ENCODE results near the gene PIGZ.

Gene PIGZ

DNA sequence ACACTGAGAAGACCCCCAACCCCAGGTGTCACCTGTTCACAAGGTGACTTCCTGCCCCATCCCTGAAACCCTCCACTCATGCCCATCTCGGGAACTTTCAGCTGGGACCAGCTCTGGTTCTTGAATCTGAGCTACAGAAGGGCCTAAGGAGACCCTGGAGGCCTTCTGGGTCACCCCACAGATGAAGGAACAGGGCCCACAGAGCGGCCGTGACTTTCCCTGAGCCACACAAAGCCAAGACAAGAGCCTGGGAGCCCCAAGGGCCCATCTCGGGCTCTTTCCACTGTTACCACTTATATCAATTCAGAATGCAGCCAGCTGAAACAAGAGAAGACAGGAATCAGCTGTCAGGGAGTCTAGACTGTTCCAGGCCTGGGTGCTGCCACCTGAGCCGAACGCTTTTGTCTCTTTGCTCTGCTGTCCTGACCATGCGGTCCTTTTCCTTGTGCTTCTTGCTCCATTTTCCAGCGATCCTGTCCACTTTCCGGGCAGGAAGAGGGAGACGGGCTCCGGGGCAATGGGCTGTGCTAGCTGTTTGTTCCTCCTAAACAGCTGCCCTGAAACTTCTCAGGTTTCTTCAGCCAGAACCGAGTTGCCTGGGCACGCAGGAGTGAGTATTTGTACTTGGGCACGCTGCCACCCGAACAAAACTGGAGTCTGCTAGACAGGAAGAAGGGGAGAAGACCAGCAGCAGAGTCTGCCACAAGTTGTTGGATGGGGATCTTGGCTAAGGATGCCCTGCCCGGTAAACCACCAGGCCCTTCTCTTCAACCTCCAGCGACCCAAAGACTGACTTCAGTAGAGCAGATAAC lies 28.0 kb upstream of the PIGZ start:
- no peaks in the 10 kb centered on the region for H3K9me3 ChIP-seq (ENCODE audit: low read depth, low read length)
- H3K36me3 ChIP-seq (ENCODE audit: insufficient read depth, low read length): no peaks in the 10 kb centered on the region
- no peak overlapping the region for H3K27ac ChIP-seq
- no peak for DNase-seq (ENCODE audit: low read depth, low spot score)
- H3K4me3 ChIP-seq: no peak overlapping the region
- H3K9ac ChIP-seq (ENCODE audit: insufficient read length): no peak overlapping the region
- TF ChIP-seq POLR2AphosphoS5 (IDR thresholded peaks at IDR 0.05; ENCODE audit: borderline replicate concordance, low read depth, low read length) (no peak), FOXP2 (optimal IDR thresholded peaks at IDR 0.05; ENCODE audit: control extremely low read depth, extremely low read length, insufficient read depth) (no peak), EZH2 (IDR thresholded peaks at IDR 0.05) (no peak)

- Histone ChIP-seq H3K9me3 (ENCODE audit: low read depth, low read length) (no peaks in the 10 kb centered on the region), H3K36me3 (ENCODE audit: insufficient read depth, low read length) (no peaks in the 10 kb centered on the region), H3K27ac (no peak overlapping the region), H3K4me3 (no peak overlapping the region), H3K9ac (ENCODE audit: insufficient read length) (no peak overlapping the region)
- no peak for DNase-seq (ENCODE audit: low read depth, low spot score)
- TF ChIP-seq EZH2 (IDR thresholded peaks at IDR 0.05) (no peak), FOXP2 (optimal IDR thresholded peaks at IDR 0.05; ENCODE audit: control extremely low read depth, extremely low read length, insufficient read depth) (no peak), POLR2AphosphoS5 (IDR thresholded peaks at IDR 0.05; ENCODE audit: borderline replicate concordance, low read depth, low read length) (no peak)
These were observed 27.2 kb upstream of the PIGZ start for GRCh38 chr3:196995646-196996355.

DNA sequence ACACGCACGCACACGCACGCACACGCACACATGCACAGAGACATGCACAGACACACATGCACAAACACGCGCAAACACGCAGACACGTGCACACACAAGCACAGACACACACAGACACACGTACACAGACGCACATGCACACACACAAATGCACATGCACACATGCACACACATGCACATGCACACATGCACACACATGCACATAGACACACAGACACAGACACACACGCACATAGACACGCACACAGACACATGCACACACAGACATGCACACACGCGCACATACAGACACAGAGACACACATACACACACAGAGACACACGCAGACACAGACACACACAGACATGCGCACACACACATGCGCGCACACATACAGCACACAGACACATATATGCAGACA lies 26.4 kb upstream of the PIGZ start:
- H3K4me3 ChIP-seq: no peak overlapping the region
- TF ChIP-seq POLR2AphosphoS5 (IDR thresholded peaks at IDR 0.05; ENCODE audit: borderline replicate concordance, low read depth, low read length) (no peak), FOXP2 (optimal IDR thresholded peaks at IDR 0.05; ENCODE audit: control extremely low read depth, extremely low read length, insufficient read depth) (no peak), EZH2 (IDR thresholded peaks at IDR 0.05) (no peak)
- DNase-seq (ENCODE audit: low read depth, low spot score): no peak
- no peaks in the 10 kb centered on the region for H3K9me3 ChIP-seq (ENCODE audit: low read depth, low read length)
- H3K9ac ChIP-seq (ENCODE audit: insufficient read length): no peak overlapping the region
- H3K36me3 ChIP-seq (ENCODE audit: insufficient read depth, low read length): no peaks in the 10 kb centered on the region
- no peak overlapping the region for H3K27ac ChIP-seq

DNA sequence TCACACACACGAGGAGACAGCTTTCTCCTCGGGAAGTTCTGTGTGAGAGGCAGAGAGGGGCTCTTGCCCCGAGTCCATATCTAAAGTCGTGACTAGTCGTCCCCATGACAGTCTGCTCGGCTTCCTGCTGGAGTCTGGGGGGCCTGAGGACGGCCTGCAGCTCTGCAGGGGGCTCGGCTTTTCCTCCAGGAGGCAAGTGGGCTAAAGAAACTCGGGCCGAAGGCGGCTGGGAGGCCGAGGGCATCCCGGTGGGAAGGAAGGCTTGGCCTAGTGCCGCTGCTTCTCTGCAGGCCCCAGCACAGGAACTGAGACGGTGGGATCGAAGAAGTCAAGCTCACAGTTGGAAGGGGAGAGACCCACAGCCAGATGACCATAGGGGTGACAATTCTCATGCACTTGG lies 25.4 kb upstream of the PIGZ start:
- Histone ChIP-seq H3K9ac (ENCODE audit: insufficient read length) (no peak overlapping the region), H3K9me3 (ENCODE audit: low read depth, low read length) (no peaks in the 10 kb centered on the region), H3K36me3 (ENCODE audit: insufficient read depth, low read length) (no peaks in the 10 kb centered on the region), H3K27ac (no peak overlapping the region), H3K4me3 (no peak overlapping the region)
- DNase-seq (ENCODE audit: low read depth, low spot score): no peak
- TF ChIP-seq POLR2AphosphoS5 (IDR thresholded peaks at IDR 0.05; ENCODE audit: borderline replicate concordance, low read depth, low read length) (no peak), FOXP2 (optimal IDR thresholded peaks at IDR 0.05; ENCODE audit: control extremely low read depth, extremely low read length, insufficient read depth) (no peak), EZH2 (IDR thresholded peaks at IDR 0.05) (no peak)

GRCh38 chr3:196992461-196993065 lies 23.9 kb upstream of the PIGZ start:
- H3K4me3 ChIP-seq: no peak overlapping the region
- H3K36me3 ChIP-seq (ENCODE audit: insufficient read depth, low read length): no peaks in the 10 kb centered on the region
- TF ChIP-seq EZH2 (IDR thresholded peaks at IDR 0.05): no peak
- no peak for TF ChIP-seq POLR2AphosphoS5 (IDR thresholded peaks at IDR 0.05; ENCODE audit: borderline replicate concordance, low read depth, low read length)
- TF ChIP-seq FOXP2 (optimal IDR thresholded peaks at IDR 0.05; ENCODE audit: control extremely low read depth, extremely low read length, insufficient read depth): no peak
- H3K9me3 ChIP-seq (ENCODE audit: low read depth, low read length): no peaks in the 10 kb centered on the region
- no peak overlapping the region for H3K9ac ChIP-seq (ENCODE audit: insufficient read length)
- no peak for DNase-seq (ENCODE audit: low read depth, low spot score)
- no peak overlapping the region for H3K27ac ChIP-seq

DNA sequence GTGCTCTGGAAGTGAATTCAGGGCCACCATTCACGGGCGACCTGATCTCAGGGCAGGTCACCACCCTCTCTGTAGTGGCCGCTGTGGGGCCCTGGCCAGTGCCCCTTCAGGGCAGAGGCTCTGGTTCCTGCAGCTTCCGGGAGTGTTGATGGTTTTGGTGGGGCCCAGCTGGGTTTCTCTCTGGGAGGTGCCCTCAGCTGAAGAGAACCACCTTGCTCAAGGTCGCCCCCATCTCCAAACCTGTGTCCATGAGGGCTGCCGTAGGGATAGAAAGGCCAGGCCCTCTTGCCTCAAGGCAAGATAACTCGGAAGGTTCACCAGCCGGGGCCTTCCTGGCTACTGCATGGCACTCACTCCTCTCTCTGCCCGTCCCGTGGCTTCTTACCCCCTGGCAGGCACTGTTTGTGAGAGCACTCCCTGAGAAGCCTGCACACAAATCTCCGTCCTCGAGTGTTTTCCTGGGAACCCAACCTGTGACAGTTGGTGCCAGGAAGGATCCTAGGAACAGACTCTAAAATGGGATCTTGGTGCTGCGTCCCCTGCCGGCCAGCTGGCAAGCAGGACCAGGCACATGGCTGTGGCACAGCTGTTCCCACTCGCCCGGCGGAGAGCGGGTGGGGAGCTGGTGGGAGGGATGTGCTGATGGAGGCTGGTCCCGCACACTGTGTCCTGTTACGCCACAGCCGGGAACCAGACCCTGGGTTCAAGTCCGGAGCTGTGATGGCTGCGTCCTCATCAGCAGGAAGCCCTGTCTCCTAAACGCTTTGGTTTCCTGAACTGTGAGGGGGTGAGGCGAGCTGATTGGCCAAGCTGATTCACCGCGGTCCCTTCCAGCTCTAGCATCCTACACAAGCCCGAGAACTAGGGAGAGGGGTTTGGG lies 23.2 kb upstream of the PIGZ start:
- no peak for DNase-seq (ENCODE audit: low read depth, low spot score)
- H3K9ac ChIP-seq (ENCODE audit: insufficient read length): no peak overlapping the region
- no peak overlapping the region for H3K27ac ChIP-seq
- no peaks in the 10 kb centered on the region for H3K36me3 ChIP-seq (ENCODE audit: insufficient read depth, low read length)
- no peaks in the 10 kb centered on the region for H3K9me3 ChIP-seq (ENCODE audit: low read depth, low read length)
- H3K4me3 ChIP-seq: no peak overlapping the region
- TF ChIP-seq POLR2AphosphoS5 (IDR thresholded peaks at IDR 0.05; ENCODE audit: borderline replicate concordance, low read depth, low read length): no peak
- no peak for TF ChIP-seq FOXP2 (optimal IDR thresholded peaks at IDR 0.05; ENCODE audit: control extremely low read depth, extremely low read length, insufficient read depth)
- TF ChIP-seq EZH2 (IDR thresholded peaks at IDR 0.05): no peak

GRCh38 chr3:196990601-196991007 lies 22.0 kb upstream of the PIGZ start:
- DNase-seq (ENCODE audit: low read depth, low spot score): no peak
- Histone ChIP-seq H3K9ac (ENCODE audit: insufficient read length) (no peak overlapping the region), H3K27ac (no peak overlapping the region), H3K9me3 (ENCODE audit: low read depth, low read length) (no peaks in the 10 kb centered on the region), H3K4me3 (no peak overlapping the region), H3K36me3 (ENCODE audit: insufficient read depth, low read length) (no peaks in the 10 kb centered on the region)
- no peak for TF ChIP-seq FOXP2 (optimal IDR thresholded peaks at IDR 0.05; ENCODE audit: control extremely low read depth, extremely low read length, insufficient read depth)
- TF ChIP-seq EZH2 (IDR thresholded peaks at IDR 0.05): no peak
- no peak for TF ChIP-seq POLR2AphosphoS5 (IDR thresholded peaks at IDR 0.05; ENCODE audit: borderline replicate concordance, low read depth, low read length)
